Vagina (tissue), 2 donors: ENCODE results near the gene FBXO33.

Experiments used
- CTCF ChIP-seq, 3 experiments: fragments of 450-650 bp in 2 of 3; fragments of 200-600 bp in 1 of 3; sonication (generic) in 1 of 3; IDR thresholded peaks; one replicate each; pipeline ENCODE4 v1.5.1; 2017 to 2019; ENCODE audit warnings: antibody characterized with exemption in 3 of 3, mild to moderate bottlenecking in 2 of 3, moderate library complexity in 2 of 3
- POLR2AphosphoS5 ChIP-seq, 2 donors: sonication (generic); formaldehyde crosslinking; IDR thresholded peaks; one replicate each; pipeline ENCODE4 v1.9.0; 2017; ENCODE audit warnings: antibody characterized with exemption in 2 of 2, mild to moderate bottlenecking in 2 of 2, low read depth in 1 of 2; ENCODE audit not compliant: insufficient read depth in 1 of 2

- no peak for TF ChIP-seq CTCF (IDR thresholded peaks at IDR 0.05)
- no peak for TF ChIP-seq POLR2AphosphoS5 (IDR thresholded peaks at IDR 0.05; ENCODE audit: insufficient read depth in 1 of 2, low read depth in 1 of 2)
Measured at GRCh38 chr14:39365354-39365753, 66.9 kb downstream of the FBXO33 start.
